HG03175 (cell line): Measurements from ENCODE around the gene DPYSL5.
"Not testable (repeated sequence)": the region's sequence is repeated elsewhere in the genome, so short reads cannot be mapped to it uniquely, and the experiment has no call there.

Experiments
- ATAC-seq: cut with Tn5 transposase; IDR thresholded peaks from one replicate; pipeline ENCODE4 v1.9.1; 2021; ENCODE audit warnings: mild to moderate bottlenecking, moderate library complexity; ENCODE audit not compliant: unreplicated experiment

DPYSL5 gene, protein sequence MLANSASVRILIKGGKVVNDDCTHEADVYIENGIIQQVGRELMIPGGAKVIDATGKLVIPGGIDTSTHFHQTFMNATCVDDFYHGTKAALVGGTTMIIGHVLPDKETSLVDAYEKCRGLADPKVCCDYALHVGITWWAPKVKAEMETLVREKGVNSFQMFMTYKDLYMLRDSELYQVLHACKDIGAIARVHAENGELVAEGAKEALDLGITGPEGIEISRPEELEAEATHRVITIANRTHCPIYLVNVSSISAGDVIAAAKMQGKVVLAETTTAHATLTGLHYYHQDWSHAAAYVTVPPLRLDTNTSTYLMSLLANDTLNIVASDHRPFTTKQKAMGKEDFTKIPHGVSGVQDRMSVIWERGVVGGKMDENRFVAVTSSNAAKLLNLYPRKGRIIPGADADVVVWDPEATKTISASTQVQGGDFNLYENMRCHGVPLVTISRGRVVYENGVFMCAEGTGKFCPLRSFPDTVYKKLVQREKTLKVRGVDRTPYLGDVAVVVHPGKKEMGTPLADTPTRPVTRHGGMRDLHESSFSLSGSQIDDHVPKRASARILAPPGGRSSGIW

DNA sequence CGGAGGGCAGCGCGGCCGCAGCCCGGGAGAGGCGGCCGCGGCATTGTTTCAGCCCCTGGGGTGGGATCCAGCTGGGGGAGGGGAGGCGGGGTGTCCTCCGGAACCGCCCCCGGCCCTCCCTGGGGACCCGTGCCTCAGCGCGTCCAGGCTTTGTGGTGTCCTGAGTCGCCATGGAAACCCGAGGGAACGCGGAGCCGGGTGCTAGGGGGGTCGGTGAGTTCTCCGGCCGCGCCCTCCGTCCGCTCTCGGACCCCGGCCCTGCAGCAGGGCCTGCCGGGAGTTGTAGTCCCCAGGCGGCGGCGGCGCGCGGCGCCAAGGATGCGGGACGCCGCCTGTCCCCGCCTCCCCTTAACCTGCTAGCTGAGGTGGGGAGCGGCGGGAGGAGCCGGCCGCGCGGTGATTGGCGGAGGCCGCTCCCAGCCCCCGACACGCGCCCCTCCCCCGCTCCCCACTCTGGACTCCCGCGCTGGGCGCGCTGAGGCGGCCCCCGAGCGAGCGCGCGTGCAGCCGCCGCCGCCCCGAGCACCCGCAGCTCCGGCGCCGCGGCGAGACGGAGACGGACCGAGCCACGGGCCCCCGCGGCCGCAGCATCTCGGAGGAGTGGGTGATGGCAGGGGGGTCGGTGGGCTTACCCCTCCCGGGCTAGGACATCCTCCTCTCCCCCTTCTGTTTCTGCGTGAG is at the start of gene DPYSL5:
TSS of gene DPYSL5 (plus strand) at position 478 of the 681 bp plus-strand sequence. CDS start 50,368 bp downstream, outside the sequence.
- no peak for ATAC-seq

DNA sequence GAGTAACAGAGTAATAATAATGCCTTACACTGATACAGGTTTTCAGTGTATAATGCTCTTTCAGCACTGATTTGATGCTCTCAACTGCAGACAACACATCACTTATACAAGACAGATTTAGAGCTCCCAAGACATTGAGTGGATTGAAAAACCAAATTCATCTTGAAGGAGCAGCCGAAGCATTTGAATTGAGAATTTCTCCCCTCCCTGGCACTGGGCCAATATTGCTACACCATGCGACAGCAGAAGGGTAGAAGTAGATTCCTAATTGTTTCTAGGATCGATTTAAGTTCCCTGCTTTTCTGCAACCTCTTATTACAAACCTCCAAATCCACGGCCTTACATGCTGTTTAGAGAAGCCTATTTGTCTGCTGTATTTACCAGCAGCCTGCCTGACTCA is 46.6 kb upstream of the DPYSL5 start:
- ATAC-seq = no peak

DNA sequence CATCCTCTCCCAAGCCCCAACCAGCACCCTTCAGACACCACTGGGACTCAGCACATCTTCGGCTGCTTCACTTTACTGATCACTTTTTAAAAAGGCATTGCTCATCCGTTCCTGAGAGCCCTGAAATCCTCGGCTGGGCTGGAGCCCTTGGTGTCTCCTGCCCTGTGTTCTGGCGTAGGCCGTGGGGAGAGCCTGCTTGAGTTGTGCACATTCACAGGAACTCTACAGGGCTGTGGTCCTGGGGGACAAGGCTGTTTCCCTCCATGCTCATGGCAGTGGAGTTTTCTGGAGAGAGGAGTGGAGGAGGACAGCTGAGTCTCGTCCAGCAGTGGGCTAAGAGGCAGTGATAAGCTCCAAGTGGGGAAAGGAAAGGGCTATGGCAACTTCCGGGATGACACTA is 46.1 kb upstream of the DPYSL5 start:
- no peak for ATAC-seq

DNA sequence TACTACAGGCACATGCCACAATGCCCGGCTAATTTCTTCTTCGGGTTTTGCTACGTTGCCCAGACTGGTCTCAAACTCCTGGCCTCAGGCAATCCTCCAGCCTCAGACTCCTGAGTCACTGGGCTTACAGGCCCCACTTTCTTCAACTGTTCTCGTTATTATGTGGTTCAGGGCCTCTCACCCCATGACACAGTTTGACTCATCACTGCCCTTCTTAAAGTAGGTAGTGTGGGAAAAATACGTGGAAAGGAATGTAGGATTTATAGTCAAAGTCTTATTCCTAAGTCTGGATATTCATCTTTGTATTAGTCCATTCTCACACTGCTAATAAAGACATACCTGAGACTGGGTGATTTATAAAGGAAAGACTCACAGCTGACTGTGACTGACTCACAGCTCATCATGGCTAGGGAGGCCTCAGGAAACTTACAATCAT is 42.7 kb upstream of the DPYSL5 start:
- ATAC-seq = no peak

DNA sequence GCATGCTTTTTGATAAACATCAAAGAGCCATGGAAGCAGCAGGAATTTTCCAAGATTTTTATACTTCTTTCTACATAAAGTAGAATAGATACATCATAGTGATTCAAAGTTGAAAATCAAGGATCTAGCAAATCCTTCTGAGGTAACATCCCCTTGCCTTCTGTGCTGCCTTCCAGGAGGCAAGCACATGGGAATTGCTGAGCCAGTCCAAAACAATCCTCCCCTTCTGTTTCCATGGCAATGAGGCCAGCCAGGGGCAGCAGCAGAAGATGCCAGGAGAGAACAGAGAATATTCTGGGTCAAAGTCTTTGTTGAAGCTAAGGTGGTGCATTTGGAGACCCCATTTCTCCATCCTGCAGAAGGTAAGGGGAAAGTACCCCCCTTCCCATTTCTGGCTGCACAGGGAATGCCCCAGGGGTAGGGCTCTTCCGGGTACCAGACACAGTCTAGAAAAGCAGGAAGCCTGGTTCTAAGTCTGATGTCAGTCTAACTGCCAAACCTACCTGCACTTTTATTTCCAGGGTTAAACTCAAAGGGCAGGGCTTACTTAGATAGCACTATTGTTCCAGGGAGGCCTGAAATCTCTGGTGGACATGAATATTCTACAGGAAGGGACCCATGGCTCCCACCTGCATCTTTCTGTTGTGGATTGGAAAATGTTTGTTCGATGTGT is 40.0 kb upstream of the DPYSL5 start:
- no peak for ATAC-seq

GRCh38 chr2:26809211-26809610 is 38.7 kb upstream of the DPYSL5 start:
- no peak for ATAC-seq

- ATAC-seq = no peak
Measured at GRCh38 chr2:26809876-26810577, 37.9 kb upstream of the DPYSL5 start.

- no peak for ATAC-seq
Measured at GRCh38 chr2:26811261-26811660, 36.7 kb upstream of the DPYSL5 start.

DNA sequence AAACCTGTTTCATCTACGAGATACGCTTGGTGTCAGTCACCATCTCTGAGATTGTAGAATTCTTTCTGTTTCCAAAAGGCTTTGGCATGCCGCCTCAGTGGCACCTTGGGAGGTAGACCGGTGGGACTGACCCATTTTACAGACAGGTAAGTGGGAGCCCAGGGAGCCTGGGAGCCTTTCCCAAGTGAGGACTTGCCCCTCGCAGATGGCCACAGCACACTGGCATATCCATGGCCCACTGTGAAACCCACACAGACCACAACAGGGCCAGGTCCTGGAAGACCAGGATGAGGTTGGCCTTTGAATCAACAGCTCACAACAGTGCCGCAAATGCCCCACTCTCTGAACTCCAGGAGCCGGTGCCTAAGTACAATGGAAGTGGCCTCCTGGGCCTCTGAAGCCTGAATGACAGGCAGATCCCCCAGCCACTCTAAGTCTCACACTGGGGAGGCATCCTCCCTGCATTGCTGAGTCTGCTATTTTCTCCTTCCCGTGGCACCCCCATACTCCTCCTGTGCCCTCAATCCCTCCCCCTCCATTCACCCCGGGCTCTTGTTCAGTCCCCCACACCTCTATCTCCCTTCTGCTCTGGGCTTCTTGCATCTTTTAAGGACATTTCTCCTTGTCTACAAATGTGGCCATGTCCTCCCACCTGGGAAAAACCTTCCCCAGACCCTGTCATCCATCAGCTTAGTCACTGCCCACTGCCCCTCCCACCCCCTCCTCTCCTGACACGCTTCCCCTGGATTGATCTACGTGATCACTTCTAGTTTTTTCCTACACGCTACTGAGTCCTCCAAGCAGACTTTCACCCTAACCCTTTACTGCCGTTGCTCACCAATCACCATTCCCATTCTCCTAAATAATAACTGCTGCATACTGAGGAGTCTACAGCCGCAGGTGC is 35.9 kb upstream of the DPYSL5 start:
- ATAC-seq = no peak

DNA sequence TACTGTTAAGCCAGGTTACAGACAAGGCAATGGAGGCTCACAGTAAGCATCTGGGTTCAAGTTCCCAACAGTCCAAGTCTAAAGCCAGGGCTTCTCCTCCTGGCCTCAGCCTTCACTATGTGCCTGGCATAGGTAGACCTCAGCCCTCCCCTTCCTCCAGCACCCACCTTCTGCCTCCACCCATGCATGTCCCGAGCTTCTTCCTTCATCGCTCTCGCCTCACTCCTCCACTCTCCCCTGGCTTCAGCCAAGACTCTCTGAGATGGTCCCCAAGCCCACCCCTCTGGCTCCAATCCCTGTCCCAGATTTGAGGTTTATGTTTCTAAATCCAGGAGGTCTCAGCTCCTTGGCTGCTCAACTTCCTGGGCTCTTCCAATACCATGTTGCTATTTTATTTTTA is 35.2 kb upstream of the DPYSL5 start:
- ATAC-seq = no peak

GRCh38 chr2:26814072-26814765 is 33.7 kb upstream of the DPYSL5 start:
- ATAC-seq = not testable (repeated sequence)

GRCh38 chr2:26816893-26817292 is 31.0 kb upstream of the DPYSL5 start:
- no peak for ATAC-seq

- ATAC-seq = no peak
Measured at GRCh38 chr2:26818255-26818654, 29.7 kb upstream of the DPYSL5 start.

DNA sequence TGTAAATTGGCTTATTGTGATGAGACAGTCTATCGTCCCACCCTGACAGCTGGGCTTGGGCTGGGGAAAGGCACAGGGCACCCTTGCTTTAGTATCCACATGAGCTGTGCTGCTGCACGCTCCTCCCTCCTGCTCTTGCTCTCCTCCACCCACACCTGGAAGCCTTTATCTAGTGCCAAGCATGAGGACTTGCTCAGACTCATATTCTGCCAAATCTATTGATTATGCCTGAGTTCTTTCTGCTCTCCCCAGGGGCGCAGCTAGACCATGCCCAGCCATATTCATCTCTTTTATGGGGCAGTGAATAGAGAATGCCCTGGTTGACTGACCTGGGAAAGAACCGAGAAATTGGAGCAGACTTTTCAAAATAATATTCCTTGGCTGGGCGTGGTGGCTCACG is 29.0 kb upstream of the DPYSL5 start:
- no peak for ATAC-seq

DNA sequence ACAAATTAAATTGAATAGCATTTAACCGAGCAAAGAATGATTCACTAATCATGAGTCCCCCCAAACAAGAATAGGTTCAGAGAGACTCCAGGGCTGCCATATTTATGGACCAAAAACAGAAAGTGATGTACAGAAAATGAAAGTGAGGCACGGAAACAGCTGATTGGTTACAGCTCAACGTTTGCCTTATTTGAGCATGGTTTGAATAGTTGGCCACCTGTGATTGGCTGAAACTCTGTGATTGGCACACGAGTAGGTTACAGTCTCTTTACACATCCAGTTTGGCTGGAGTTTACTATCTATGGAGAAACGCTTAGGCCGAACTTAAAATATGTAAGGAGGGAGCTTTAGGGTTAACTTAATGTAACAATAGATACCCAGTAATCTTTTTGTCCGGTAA is 27.0 kb upstream of the DPYSL5 start:
- no peak for ATAC-seq

GRCh38 chr2:26822877-26823276 is 25.1 kb upstream of the DPYSL5 start:
- no peak for ATAC-seq

DNA sequence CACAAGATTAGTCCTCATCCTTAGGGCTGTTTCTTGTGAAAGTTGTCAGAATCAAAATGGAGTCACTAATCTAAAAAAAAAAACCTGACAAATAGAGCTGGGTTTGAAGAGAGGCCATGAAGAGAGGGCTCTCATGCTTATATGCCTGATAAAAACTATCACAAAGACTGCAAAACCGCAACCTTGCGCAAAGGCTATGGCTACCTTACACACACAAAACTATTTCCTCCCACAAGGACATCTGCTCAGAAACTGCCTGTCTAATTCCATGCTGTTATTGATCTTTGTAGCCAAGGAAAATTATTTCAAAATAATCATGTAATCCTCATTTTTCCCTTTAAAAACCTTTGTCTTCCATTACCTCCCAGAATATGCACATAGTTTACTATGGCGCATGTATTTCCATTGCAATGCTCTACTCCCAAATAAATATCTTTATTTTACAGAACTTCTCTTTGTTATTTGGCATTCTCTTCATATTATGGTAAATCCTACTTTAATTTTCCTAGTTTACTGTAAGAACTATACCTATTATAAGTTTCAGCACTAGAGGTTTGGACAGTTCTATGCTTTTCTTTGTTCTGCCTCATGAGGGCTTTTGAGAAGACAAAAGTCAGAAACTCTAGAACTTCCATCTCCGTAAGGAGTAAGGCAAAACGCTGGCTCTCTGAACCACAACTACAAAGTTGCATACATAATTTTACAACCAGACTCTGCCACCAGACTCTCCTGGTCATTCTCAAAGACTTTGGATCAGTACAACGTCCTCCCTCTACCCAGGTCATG is 9.6 kb upstream of the DPYSL5 start:
- no peak for ATAC-seq

DNA sequence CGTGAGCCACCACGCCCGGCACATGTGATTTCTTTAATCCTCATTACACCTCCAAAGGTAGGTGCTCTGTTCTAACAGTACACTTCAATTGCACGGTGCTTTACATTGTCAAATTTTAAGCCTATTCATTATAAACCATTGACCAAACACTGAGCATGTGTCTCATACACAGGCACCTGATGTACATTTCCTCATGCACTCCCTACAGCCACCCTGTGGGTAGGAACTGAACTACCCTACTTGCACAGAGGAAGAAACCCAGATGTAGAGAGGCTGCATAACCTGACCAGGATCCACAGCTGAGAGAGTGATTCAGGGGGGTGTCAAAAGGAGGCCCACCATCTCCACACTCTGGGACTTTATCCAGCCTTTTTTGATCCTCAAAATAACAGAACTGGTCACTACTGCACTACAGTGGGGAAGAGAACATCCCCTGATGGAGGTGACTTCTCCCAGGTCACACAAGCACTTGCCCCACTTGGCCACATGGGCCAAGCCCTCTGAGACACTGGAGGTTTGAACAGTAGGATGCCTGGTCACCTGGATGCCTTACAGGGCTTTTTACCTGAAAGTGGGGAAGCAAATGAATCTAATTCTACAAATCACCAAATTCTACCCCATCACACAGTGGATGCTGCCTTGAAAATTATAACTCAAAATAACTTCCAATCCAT is 6.9 kb upstream of the DPYSL5 start:
- ATAC-seq = no peak
